ENCODE data around the gene PCDHGA8.

- TF ChIP-seq ZNF8 (CRISPR knock-in tag; IDR thresholded peaks at IDR 0.05) (no peak), PATZ1 (CRISPR knock-in tag; IDR thresholded peaks at IDR 0.05; ENCODE audit: borderline replicate concordance) (no peak), ARNTL (CRISPR knock-in tag; IDR thresholded peaks at IDR 0.05; ENCODE audit: borderline replicate concordance, low read depth) (no peak), ZFP3 (CRISPR knock-in tag; IDR thresholded peaks at IDR 0.05) (no peak), ZNF70 (CRISPR knock-in tag; IDR thresholded peaks at IDR 0.05) (no peak), ZFP30 (CRISPR knock-in tag; IDR thresholded peaks at IDR 0.05) (no peak), BACH2 (CRISPR knock-in tag; IDR thresholded peaks at IDR 0.05; ENCODE audit: borderline replicate concordance) (no peak)
Observed at GRCh38 chr5:141393267-141393666, 834 bp downstream of the PCDHGA8 start.

Data from SK-N-SH treated with all-trans-retinoic acid at 6 μM for 48 hours (cell line).